SK-N-SH (cell line): Measurements from ENCODE around the gene GAN. TPM values are rescaled to one million over a fixed set of nuclear protein-coding genes. Genes with fewer than 3 reads are reported as not detected.

Experiments used
- CTCF ChIA-PET: fragments of 300-600, 350-600 bp; formaldehyde crosslinking; extraction: SDS; loops from one replicate; lab custom pipeline; 2021; lab: Yijun Ruan, JAX
- POLR2A ChIA-PET: fragments of 350-600 bp; sonication (Branson Sonifier 250); formaldehyde crosslinking; extraction: SDS; loops from one replicate; lab custom pipeline; 2020; ENCODE audit warnings: antibody characterized with exemption, inconsistent platforms; lab: Yijun Ruan, JAX
- DNase-seq: peaks from one replicate; pipeline ENCODE4 v3.0.0; 2012
- H2AFZ ChIP-seq: fragments of 200-600 bp; sonication (generic); 2 replicates; pipeline ENCODE4 v1.8.1; 2016; ENCODE audit warnings: antibody characterized with exemption, mild to moderate bottlenecking, low read depth
- H3F3A ChIP-seq: fragments of 200-600 bp; sonication (generic); replicated peaks from 2 replicates; pipeline ENCODE3; 2016; ENCODE audit warnings: antibody characterized with exemption, mild to moderate bottlenecking; ENCODE audit not compliant: insufficient read depth
- H3K27ac ChIP-seq, 2 experiments: fragments of 200-500 bp in 1 of 2; fragments of 200-600 bp in 1 of 2; sonication (Bioruptor generic) in 1 of 2; sonication (generic), shearing (Covaris generic) in 1 of 2; 2 replicates each; pipeline versions ENCODE4 v1.5.1 to v1.6.1; 2014 to 2016; ENCODE audit warnings: low read depth in 2 of 2, inconsistent platforms in 1 of 2, low read length in 1 of 2, mild to moderate bottlenecking in 1 of 2, mixed read lengths in 1 of 2
- H3K27me3 ChIP-seq: fragments of 200-600 bp; sonication (generic), shearing (Covaris generic); 2 replicates; pipeline ENCODE4 v1.6.1; 2016; ENCODE audit warnings: mixed run types; ENCODE audit not compliant: insufficient read depth
- H3K36me3 ChIP-seq, 2 experiments: fragments of 200-500 bp in 1 of 2; fragments of 200-600 bp in 1 of 2; sonication (Bioruptor generic) in 1 of 2; sonication (generic) in 1 of 2; replicated peaks in 1 of 2; 2 replicates each; pipeline versions ENCODE3 to v1.5.1; 2014 to 2016; ENCODE audit warnings: low read length in 1 of 2, mild to moderate bottlenecking in 1 of 2; ENCODE audit not compliant: insufficient read depth in 2 of 2, control insufficient read depth in 1 of 2
- H3K4me1 ChIP-seq, 2 experiments: fragments of 200-500 bp in 1 of 2; fragments of 200-600 bp in 1 of 2; sonication (Bioruptor generic) in 1 of 2; sonication (generic), shearing (Covaris generic) in 1 of 2; 2 replicates each; pipeline versions ENCODE4 v1.5.1 to v1.6.1; 2014 to 2016; ENCODE audit warnings: low read depth in 1 of 2, low read length in 1 of 2, mixed run types in 1 of 2; ENCODE audit not compliant: insufficient read depth in 2 of 2, control insufficient read depth in 1 of 2
- H3K4me2 ChIP-seq: fragments of 200-600 bp; sonication (generic), shearing (Covaris generic); 2 replicates; pipeline ENCODE4 v1.6.1; 2017; ENCODE audit warnings: mixed run types
- H3K4me3 ChIP-seq, 2 experiments: fragments of 200-500 bp in 1 of 2; fragments of 200-600 bp in 1 of 2; sonication (Bioruptor generic) in 1 of 2; sonication (generic), shearing (Covaris generic) in 1 of 2; 2 replicates each; pipeline versions ENCODE4 v1.5.1 to v1.8.1; 2014 to 2016; ENCODE audit warnings: low read depth in 2 of 2, inconsistent platforms in 1 of 2, low read length in 1 of 2, mild to moderate bottlenecking in 1 of 2, mixed read lengths in 1 of 2, moderate library complexity in 1 of 2
- H3K79me2 ChIP-seq: fragments of 200-600 bp; sonication (generic); 2 replicates; pipeline ENCODE4 v1.8.1; 2017; ENCODE audit warnings: mild to moderate bottlenecking; ENCODE audit not compliant: insufficient read depth
- H3K9ac ChIP-seq: fragments of 200-600 bp; sonication (generic); 2 replicates; pipeline ENCODE4 v1.6.1; 2017; ENCODE audit warnings: mixed run types
- H3K9me2 ChIP-seq: fragments of 200-600 bp; sonication (generic); 2 replicates; pipeline ENCODE4 v1.6.1; 2017; ENCODE audit warnings: mixed run types
- H3K9me3 ChIP-seq: fragments of 200-600 bp; sonication (generic); 2 replicates; pipeline ENCODE4 v1.6.1; 2017; ENCODE audit warnings: mixed run types, mild to moderate bottlenecking, moderate library complexity
- H4K20me1 ChIP-seq: fragments of 200-600 bp; sonication (generic); 2 replicates; pipeline ENCODE4 v1.6.1; 2017; ENCODE audit warnings: mild to moderate bottlenecking, mixed run types; ENCODE audit not compliant: insufficient read depth
- FOSL2 ChIP-seq: IDR thresholded peaks from 2 replicates; pipeline ENCODE4 v1.4.0; 2012; ENCODE audit warnings: low read depth, mild to moderate bottlenecking, moderate library complexity, borderline replicate concordance
- FOXM1 ChIP-seq: IDR thresholded peaks from 2 replicates; pipeline ENCODE4 v1.4.0; 2012; ENCODE audit warnings: low read depth, mild to moderate bottlenecking
- JUND ChIP-seq: IDR thresholded peaks from 2 replicates; pipeline ENCODE4 v1.4.0; 2012
- MXI1 ChIP-seq: IDR thresholded peaks from 2 replicates; pipeline ENCODE4 v1.6.1; 2012; ENCODE audit warnings: mild to moderate bottlenecking, low read depth, low read length, improper control_type of control experiment
- NFIC ChIP-seq: IDR thresholded peaks from 2 replicates; pipeline ENCODE4 v1.4.0; 2012; ENCODE audit warnings: borderline replicate concordance
- NRF1 ChIP-seq: IDR thresholded peaks from 2 replicates; pipeline ENCODE4 v1.6.1; 2012; ENCODE audit warnings: low read depth, mild to moderate bottlenecking, low read length
- POLR2AphosphoS5 ChIP-seq: IDR thresholded peaks from 2 replicates; pipeline ENCODE4 v1.6.1; 2012; ENCODE audit warnings: low read depth, low read length
- RAD21 ChIP-seq: IDR thresholded peaks from 2 replicates; pipeline ENCODE4 v1.6.1; 2012; ENCODE audit warnings: mild to moderate bottlenecking, low read length
- RFX5 ChIP-seq: IDR thresholded peaks from 2 replicates; pipeline ENCODE4 v1.6.1; 2012; ENCODE audit warnings: mild to moderate bottlenecking, improper control_type of control experiment, low read length
- RXRA ChIP-seq: IDR thresholded peaks from 2 replicates; pipeline ENCODE4 v1.4.0; 2012; ENCODE audit warnings: low read depth, mild to moderate bottlenecking, borderline replicate concordance
- SIN3A ChIP-seq: IDR thresholded peaks from 2 replicates; pipeline ENCODE4 v1.6.1; 2012; ENCODE audit warnings: low read depth, mild to moderate bottlenecking, low read length, moderate library complexity, borderline replicate concordance
- TAF1 ChIP-seq: IDR thresholded peaks from 2 replicates; pipeline ENCODE4 v1.6.1; 2012; ENCODE audit warnings: low read depth, mild to moderate bottlenecking, low read length, moderate library complexity, borderline replicate concordance
- WGBS: methylation state at CpG from one replicate; pipeline ENCODE4 v1.1.6; 2017; ENCODE audit warnings: low lambda C conversion rate; 5-methylcytosine and 5-hydroxymethylcytosine counted together
- polyA plus RNA-seq, 3 experiments: library from polyadenylated mRNA; depleted of rRNA; stranded (reverse); fragments of >200 nt; gene quantifications; 2 replicates each; pipeline ENCODE4 v1.2.3, GENCODE V29; 2012
- TF ChIP-seq, protein P1 (sequence below): IDR thresholded peaks from 2 replicates; pipeline ENCODE4; 2012
- TF ChIP-seq, protein P2 (sequence below): IDR thresholded peaks from 2 replicates; pipeline ENCODE4 v1.6.1; 2012; ENCODE audit warnings: mild to moderate bottlenecking, low read depth, low read length, moderate library complexity
- TF ChIP-seq, protein P3 (sequence below): IDR thresholded peaks from 2 replicates; pipeline ENCODE4 v1.4.0; 2012; ENCODE audit warnings: low read depth, borderline replicate concordance
- TF ChIP-seq, protein P4 (sequence below): fragments of 150-350 bp; IDR thresholded peaks from 2 replicates; pipeline ENCODE4 v1.6.1; 2016; ENCODE audit warnings: mild to moderate bottlenecking, low read depth, low read length
- TF ChIP-seq, protein P5 (sequence below): fragments of 200-600 bp; sonication (generic); IDR thresholded peaks from 2 replicates; pipeline ENCODE4 v1.6.1; 2017; ENCODE audit warnings: antibody characterized with exemption, mild to moderate bottlenecking, moderate library complexity

GAN gene
- polyA plus RNA-seq, 1 of the 3 experiments (the other 2 are of a cell fraction), result 0.79 TPM

DNA sequence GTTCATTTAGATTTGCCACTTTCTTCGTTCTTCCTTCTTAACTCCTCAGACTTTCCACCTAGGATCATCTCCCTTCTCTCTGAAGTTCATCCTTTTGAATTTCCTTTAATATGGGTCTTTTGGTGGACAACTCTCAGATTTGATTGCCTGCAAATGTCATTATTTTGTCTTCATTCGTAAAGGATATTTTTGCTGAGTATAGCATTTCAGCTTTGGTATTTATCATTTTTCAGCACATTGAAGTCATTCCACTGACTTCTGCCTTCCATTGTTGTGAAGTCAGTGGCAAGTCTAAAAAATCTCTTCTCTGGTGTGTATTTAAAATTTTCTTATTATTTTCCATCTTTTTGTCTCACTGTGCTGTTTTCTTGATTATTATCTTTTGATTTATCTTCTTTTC is 45.4 kb downstream of the GAN start:
- TF ChIP-seq POLR2AphosphoS5, result no peak
- TF ChIP-seq, protein P1, sequence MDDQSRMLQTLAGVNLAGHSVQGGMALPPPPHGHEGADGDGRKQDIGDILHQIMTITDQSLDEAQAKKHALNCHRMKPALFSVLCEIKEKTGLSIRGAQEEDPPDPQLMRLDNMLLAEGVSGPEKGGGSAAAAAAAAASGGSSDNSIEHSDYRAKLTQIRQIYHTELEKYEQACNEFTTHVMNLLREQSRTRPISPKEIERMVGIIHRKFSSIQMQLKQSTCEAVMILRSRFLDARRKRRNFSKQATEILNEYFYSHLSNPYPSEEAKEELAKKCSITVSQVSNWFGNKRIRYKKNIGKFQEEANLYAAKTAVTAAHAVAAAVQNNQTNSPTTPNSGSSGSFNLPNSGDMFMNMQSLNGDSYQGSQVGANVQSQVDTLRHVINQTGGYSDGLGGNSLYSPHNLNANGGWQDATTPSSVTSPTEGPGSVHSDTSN, result no peak
- TF ChIP-seq MXI1, result no peak
- TF ChIP-seq, protein P2, sequence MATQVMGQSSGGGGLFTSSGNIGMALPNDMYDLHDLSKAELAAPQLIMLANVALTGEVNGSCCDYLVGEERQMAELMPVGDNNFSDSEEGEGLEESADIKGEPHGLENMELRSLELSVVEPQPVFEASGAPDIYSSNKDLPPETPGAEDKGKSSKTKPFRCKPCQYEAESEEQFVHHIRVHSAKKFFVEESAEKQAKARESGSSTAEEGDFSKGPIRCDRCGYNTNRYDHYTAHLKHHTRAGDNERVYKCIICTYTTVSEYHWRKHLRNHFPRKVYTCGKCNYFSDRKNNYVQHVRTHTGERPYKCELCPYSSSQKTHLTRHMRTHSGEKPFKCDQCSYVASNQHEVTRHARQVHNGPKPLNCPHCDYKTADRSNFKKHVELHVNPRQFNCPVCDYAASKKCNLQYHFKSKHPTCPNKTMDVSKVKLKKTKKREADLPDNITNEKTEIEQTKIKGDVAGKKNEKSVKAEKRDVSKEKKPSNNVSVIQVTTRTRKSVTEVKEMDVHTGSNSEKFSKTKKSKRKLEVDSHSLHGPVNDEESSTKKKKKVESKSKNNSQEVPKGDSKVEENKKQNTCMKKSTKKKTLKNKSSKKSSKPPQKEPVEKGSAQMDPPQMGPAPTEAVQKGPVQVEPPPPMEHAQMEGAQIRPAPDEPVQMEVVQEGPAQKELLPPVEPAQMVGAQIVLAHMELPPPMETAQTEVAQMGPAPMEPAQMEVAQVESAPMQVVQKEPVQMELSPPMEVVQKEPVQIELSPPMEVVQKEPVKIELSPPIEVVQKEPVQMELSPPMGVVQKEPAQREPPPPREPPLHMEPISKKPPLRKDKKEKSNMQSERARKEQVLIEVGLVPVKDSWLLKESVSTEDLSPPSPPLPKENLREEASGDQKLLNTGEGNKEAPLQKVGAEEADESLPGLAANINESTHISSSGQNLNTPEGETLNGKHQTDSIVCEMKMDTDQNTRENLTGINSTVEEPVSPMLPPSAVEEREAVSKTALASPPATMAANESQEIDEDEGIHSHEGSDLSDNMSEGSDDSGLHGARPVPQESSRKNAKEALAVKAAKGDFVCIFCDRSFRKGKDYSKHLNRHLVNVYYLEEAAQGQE, result no peak
- TF ChIP-seq, protein P3, sequence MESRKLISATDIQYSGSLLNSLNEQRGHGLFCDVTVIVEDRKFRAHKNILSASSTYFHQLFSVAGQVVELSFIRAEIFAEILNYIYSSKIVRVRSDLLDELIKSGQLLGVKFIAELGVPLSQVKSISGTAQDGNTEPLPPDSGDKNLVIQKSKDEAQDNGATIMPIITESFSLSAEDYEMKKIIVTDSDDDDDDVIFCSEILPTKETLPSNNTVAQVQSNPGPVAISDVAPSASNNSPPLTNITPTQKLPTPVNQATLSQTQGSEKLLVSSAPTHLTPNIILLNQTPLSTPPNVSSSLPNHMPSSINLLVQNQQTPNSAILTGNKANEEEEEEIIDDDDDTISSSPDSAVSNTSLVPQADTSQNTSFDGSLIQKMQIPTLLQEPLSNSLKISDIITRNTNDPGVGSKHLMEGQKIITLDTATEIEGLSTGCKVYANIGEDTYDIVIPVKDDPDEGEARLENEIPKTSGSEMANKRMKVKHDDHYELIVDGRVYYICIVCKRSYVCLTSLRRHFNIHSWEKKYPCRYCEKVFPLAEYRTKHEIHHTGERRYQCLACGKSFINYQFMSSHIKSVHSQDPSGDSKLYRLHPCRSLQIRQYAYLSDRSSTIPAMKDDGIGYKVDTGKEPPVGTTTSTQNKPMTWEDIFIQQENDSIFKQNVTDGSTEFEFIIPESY, result no peak
- no peak for TF ChIP-seq FOSL2
- no peak for TF ChIP-seq SIN3A
- TF ChIP-seq RFX5, result no peak
- TF ChIP-seq, protein P4, sequence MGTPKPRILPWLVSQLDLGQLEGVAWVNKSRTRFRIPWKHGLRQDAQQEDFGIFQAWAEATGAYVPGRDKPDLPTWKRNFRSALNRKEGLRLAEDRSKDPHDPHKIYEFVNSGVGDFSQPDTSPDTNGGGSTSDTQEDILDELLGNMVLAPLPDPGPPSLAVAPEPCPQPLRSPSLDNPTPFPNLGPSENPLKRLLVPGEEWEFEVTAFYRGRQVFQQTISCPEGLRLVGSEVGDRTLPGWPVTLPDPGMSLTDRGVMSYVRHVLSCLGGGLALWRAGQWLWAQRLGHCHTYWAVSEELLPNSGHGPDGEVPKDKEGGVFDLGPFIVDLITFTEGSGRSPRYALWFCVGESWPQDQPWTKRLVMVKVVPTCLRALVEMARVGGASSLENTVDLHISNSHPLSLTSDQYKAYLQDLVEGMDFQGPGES, result no peak
- TF ChIP-seq, protein P5, sequence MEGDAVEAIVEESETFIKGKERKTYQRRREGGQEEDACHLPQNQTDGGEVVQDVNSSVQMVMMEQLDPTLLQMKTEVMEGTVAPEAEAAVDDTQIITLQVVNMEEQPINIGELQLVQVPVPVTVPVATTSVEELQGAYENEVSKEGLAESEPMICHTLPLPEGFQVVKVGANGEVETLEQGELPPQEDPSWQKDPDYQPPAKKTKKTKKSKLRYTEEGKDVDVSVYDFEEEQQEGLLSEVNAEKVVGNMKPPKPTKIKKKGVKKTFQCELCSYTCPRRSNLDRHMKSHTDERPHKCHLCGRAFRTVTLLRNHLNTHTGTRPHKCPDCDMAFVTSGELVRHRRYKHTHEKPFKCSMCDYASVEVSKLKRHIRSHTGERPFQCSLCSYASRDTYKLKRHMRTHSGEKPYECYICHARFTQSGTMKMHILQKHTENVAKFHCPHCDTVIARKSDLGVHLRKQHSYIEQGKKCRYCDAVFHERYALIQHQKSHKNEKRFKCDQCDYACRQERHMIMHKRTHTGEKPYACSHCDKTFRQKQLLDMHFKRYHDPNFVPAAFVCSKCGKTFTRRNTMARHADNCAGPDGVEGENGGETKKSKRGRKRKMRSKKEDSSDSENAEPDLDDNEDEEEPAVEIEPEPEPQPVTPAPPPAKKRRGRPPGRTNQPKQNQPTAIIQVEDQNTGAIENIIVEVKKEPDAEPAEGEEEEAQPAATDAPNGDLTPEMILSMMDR, result no peak
- TF ChIP-seq RAD21, result no peak
- TF ChIP-seq NFIC, result no peak
- no peak for TF ChIP-seq JUND
- no peak for TF ChIP-seq FOXM1
- no peak for TF ChIP-seq RXRA
- no peak for TF ChIP-seq NRF1
- no peak for TF ChIP-seq TAF1
- Histone ChIP-seq H3K79me2 (0 out of 2 replicates have a peak, but pooled peaks cover 7% of the 10 kb centered on the region), H3K36me3 (peaks cover 16 to 25% of the 10 kb centered on the region in 2 experiments), H3K9me3 (no peaks in the 10 kb centered on the region), H3K4me1 (no peaks in the 10 kb centered on the region), H3F3A (no peaks in the 10 kb centered on the region), H3K9ac (no peak overlapping the region), H3K27ac (no peak overlapping the region), H3K4me3 (no peak overlapping the region), H4K20me1 (no peaks in the 10 kb centered on the region), H2AFZ (no peak overlapping the region), H3K4me2 (no peak overlapping the region), H3K27me3 (no peaks in the 10 kb centered on the region), H3K9me2 (no peaks in the 10 kb centered on the region)
- POLR2A ChIA-PET, result no interaction called here
- no peak for DNase-seq
- CTCF ChIA-PET, result no interaction called here
- 95% methylated on average over 2 of the region's 2 CpGs for WGBS
